H9 (cell line): ENCODE results near the gene CLIP3. TPM values are rescaled to one million over a fixed set of nuclear protein-coding genes. Genes with fewer than 3 reads are reported as not detected.

ENCODE experiments used
- DNase-seq: peaks from one replicate; pipeline ENCODE4 v3.0.0-alpha.2; 2017
- H2AFZ ChIP-seq: one replicate; pipeline ENCODE4 v1.6.1; 2013; ENCODE audit warnings: mild to moderate bottlenecking, low read length, control low read depth, moderate library complexity
- H2AK5ac ChIP-seq: 2 replicates; pipeline ENCODE4 v1.6.1; 2013; ENCODE audit warnings: low read length, control low read depth, mixed read lengths; ENCODE audit not compliant: insufficient read length
- H2BK120ac ChIP-seq: one replicate; pipeline ENCODE4 v1.6.1; 2013; ENCODE audit warnings: low read depth, mild to moderate bottlenecking, low read length, control low read depth, inconsistent platforms; ENCODE audit not compliant: poor library complexity, severe bottlenecking
- H2BK12ac ChIP-seq: 2 replicates; pipeline ENCODE4 v1.6.1; 2013; ENCODE audit warnings: low read length, control low read depth, mixed read lengths, low read depth; ENCODE audit not compliant: insufficient read length
- H2BK15ac ChIP-seq: 2 replicates; pipeline ENCODE4 v1.6.1; 2013; ENCODE audit warnings: low read depth, low read length, control low read depth
- H2BK20ac ChIP-seq: one replicate; pipeline ENCODE4 v1.6.1; 2013; ENCODE audit warnings: low read depth, mild to moderate bottlenecking, low read length, control low read depth, inconsistent platforms; ENCODE audit not compliant: poor library complexity, severe bottlenecking
- H2BK5ac ChIP-seq: 2 replicates; pipeline ENCODE4 v1.6.1; 2013; ENCODE audit warnings: low read length, control low read depth, mixed read lengths; ENCODE audit not compliant: insufficient read length
- H3K14ac ChIP-seq: 2 replicates; pipeline ENCODE4 v1.6.1; 2013; ENCODE audit warnings: low read length, control low read depth; ENCODE audit not compliant: insufficient read depth
- H3K18ac ChIP-seq: 2 replicates; pipeline ENCODE4 v1.6.1; 2013; ENCODE audit warnings: low read depth, mild to moderate bottlenecking, mixed read lengths, low read length, control low read depth; ENCODE audit not compliant: insufficient read length
- H3K23ac ChIP-seq: 2 replicates; pipeline ENCODE4 v1.6.1; 2013; ENCODE audit warnings: low read length, control low read depth, mixed read lengths, low read depth; ENCODE audit not compliant: insufficient read length
- H3K23me2 ChIP-seq: 2 replicates; pipeline ENCODE4 v1.6.1; 2013; ENCODE audit warnings: low read depth, mild to moderate bottlenecking, mixed read lengths, low read length, control low read depth; ENCODE audit not compliant: insufficient read length, poor library complexity, severe bottlenecking
- H3K27ac ChIP-seq: 2 replicates; pipeline ENCODE4 v1.5.1; 2013; ENCODE audit warnings: low read length, control low read depth, mixed read lengths, low read depth; ENCODE audit not compliant: insufficient read length
- H3K27me3 ChIP-seq: 2 replicates; pipeline ENCODE4 v1.6.1; 2013; ENCODE audit warnings: low read length, control low read depth, inconsistent platforms; ENCODE audit not compliant: insufficient read depth
- H3K4ac ChIP-seq: 2 replicates; pipeline ENCODE4 v1.6.1; 2013; ENCODE audit warnings: low read depth, mild to moderate bottlenecking, control low read depth, inconsistent platforms, low read length, moderate library complexity
- H3K4me1 ChIP-seq: 2 replicates; pipeline ENCODE4 v1.6.1; 2013; ENCODE audit warnings: low read length, control low read depth, inconsistent platforms; ENCODE audit not compliant: insufficient read depth
- H3K4me2 ChIP-seq: 2 replicates; pipeline ENCODE4 v1.6.1; 2013; ENCODE audit warnings: low read length, control low read depth, mixed read lengths; ENCODE audit not compliant: insufficient read length, insufficient read depth
- H3K56ac ChIP-seq: 2 replicates; pipeline ENCODE4 v1.6.1; 2013; ENCODE audit warnings: low read depth, mild to moderate bottlenecking, mixed read lengths, low read length, control low read depth; ENCODE audit not compliant: insufficient read length
- H3K79me1 ChIP-seq: 2 replicates; pipeline ENCODE4 v1.6.1; 2013; ENCODE audit warnings: low read depth, mild to moderate bottlenecking, moderate library complexity, low read length, control low read depth, inconsistent platforms; ENCODE audit not compliant: insufficient read depth, poor library complexity, severe bottlenecking
- H3K79me2 ChIP-seq: 2 replicates; pipeline ENCODE4 v1.6.1; 2013; ENCODE audit warnings: low read length, control low read depth, inconsistent platforms; ENCODE audit not compliant: insufficient read depth
- H3K9ac ChIP-seq: 2 replicates; pipeline ENCODE4 v1.6.1; 2013; ENCODE audit warnings: low read length, control low read depth, mixed read lengths; ENCODE audit not compliant: insufficient read length; ENCODE audit errors: extremely low read depth
- H3K9me3 ChIP-seq: one replicate; pipeline ENCODE4 v1.6.1; 2013; ENCODE audit warnings: low read depth, low read length, inconsistent platforms; ENCODE audit not compliant: control insufficient read depth
- H3T11ph ChIP-seq: one replicate; pipeline ENCODE4 v1.6.1; 2013; ENCODE audit warnings: mild to moderate bottlenecking, low read length, control low read depth, inconsistent platforms
- H4K20me1 ChIP-seq: one replicate; pipeline ENCODE4 v1.6.1; 2013; ENCODE audit not compliant: control insufficient read depth, insufficient read length, insufficient read depth
- H4K5ac ChIP-seq: 2 replicates; pipeline ENCODE4 v1.6.1; 2013; ENCODE audit warnings: low read depth, mild to moderate bottlenecking, mixed read lengths, low read length, control low read depth; ENCODE audit not compliant: insufficient read length
- H4K8ac ChIP-seq: replicated peaks from 2 replicates; pipeline ENCODE4 v1.6.1; 2013; ENCODE audit warnings: low read length, control low read depth, mixed read lengths, low read depth; ENCODE audit not compliant: insufficient read length
- H4K91ac ChIP-seq: 2 replicates; pipeline ENCODE4 v1.6.1; 2013; ENCODE audit warnings: low read depth, mild to moderate bottlenecking, moderate library complexity, mixed read lengths, low read length, control low read depth; ENCODE audit not compliant: insufficient read length
- H3K27ac Mint-ChIP-seq, 3 experiments: 2 replicates in 2 of 3; 3 replicates in 1 of 3; pipeline ENCODE4 v1.8.0; 2020 to 2021; ENCODE audit warnings: mixed read lengths in 3 of 3, mild to moderate bottlenecking in 1 of 3, moderate library complexity in 1 of 3
- H3K27me3 Mint-ChIP-seq: 2 replicates; pipeline ENCODE4 v1.8.0; 2021; ENCODE audit warnings: low read depth, mild to moderate bottlenecking, moderate library complexity, mixed read lengths
- H3K36me3 Mint-ChIP-seq, 3 experiments: 2 replicates in 2 of 3; 3 replicates in 1 of 3; pipeline ENCODE4 v1.8.0; 2020 to 2021; ENCODE audit warnings: low read depth in 3 of 3, mixed read lengths in 3 of 3; ENCODE audit not compliant: insufficient read depth in 1 of 3
- H3K4me1 Mint-ChIP-seq, 2 experiments: 2 replicates each; pipeline ENCODE4 v1.8.0; 2020; ENCODE audit warnings: mixed read lengths in 2 of 2
- H3K4me3 Mint-ChIP-seq, 2 experiments: 2 replicates in 1 of 2; 3 replicates in 1 of 2; pipeline ENCODE4 v1.8.0; 2020 to 2021; ENCODE audit warnings: mild to moderate bottlenecking in 2 of 2, mixed read lengths in 2 of 2, moderate library complexity in 1 of 2
- H3K9me3 Mint-ChIP-seq, 2 experiments: 2 replicates in 1 of 2; 3 replicates in 1 of 2; pipeline ENCODE4 v1.8.0; 2020; ENCODE audit warnings: mild to moderate bottlenecking in 2 of 2, mixed read lengths in 2 of 2, moderate library complexity in 1 of 2
- WGBS: extraction: QIAGEN DNeasy Blood & Tissue Kit; methylation state at CpG from one replicate; pipeline ENCODE4 v1.1.7; 2013; ENCODE audit warnings: missing lambda C conversion rate, low lambda C conversion rate, mixed read lengths; ENCODE audit not compliant: insufficient read length; ENCODE audit errors: extremely low coverage; 5-methylcytosine and 5-hydroxymethylcytosine counted together
- total RNA-seq: library from RNA; stranded (reverse); gene quantifications from 2 replicates; pipeline ENCODE4 v1.2.1, GENCODE V29; 2021
- TF ChIP-seq, protein P1 (sequence below): fragments of 200-600 bp; sonication (generic); conservative IDR thresholded peaks from 3 replicates; pipeline ENCODE4 v1.8.0; 2021; ENCODE audit warnings: antibody characterized with exemption, mild to moderate bottlenecking

Gene CLIP3
- total RNA-seq, 1 experiment from 2014 or later = 19.7 TPM

DNA sequence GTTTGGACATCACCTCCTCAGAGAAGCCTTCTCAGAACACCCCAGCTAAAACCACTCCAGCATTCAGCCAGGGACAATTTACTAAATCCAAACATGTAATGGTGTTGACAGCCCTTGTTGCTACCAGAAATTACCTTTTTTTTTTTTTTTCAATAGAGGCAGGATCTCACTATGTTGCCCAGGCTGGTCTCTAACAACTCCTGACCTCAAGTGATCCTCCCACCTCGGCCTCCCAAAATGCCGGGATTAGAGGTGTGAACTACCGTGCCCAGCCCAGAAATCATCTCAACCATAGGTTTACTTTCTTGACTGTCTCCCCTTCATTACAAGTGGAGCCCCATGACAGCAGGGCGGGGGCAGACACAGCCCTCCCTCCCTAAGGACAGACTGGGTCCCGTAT lies 9.2 kb downstream of the CLIP3 start:
- Histone ChIP-seq H3K23ac (no peak overlapping the region), H3K23me2 (no peaks in the 10 kb centered on the region), H2BK12ac (no peak overlapping the region), H2BK120ac (no peak overlapping the region), H4K5ac (no peak overlapping the region), H3K9ac (no peak overlapping the region), H3K27me3 (no peaks in the 10 kb centered on the region), H3K4me2 (no peak overlapping the region), H3K27ac (no peak overlapping the region), H3T11ph (no peak overlapping the region), H3K18ac (no peak overlapping the region), H2BK20ac (no peak overlapping the region), H3K9me3 (no peaks in the 10 kb centered on the region), H3K4ac (no peak overlapping the region), H2BK5ac (no peak overlapping the region), H4K20me1 (no peaks in the 10 kb centered on the region), H4K8ac (no peak overlapping the region), H3K56ac (no peak overlapping the region), H2AK5ac (no peak overlapping the region), H3K79me1 (no peaks in the 10 kb centered on the region), H3K4me1 (no peaks in the 10 kb centered on the region), H2AFZ (no peak overlapping the region), H4K91ac (no peak overlapping the region), H3K79me2 (no peaks in the 10 kb centered on the region), H2BK15ac (no peak overlapping the region), H3K14ac (no peak overlapping the region)
- Mint-ChIP-seq H3K4me1 (no peaks in the 10 kb centered on the region), H3K4me3 (no peak overlapping the region), H3K27ac (no peak overlapping the region; a peak in 1 of 7 replicates), H3K9me3 (no peaks in the 10 kb centered on the region; a peak in 1 of 5 replicates), H3K36me3 (peaks cover 11 to 51% (median 42%) of the 10 kb centered on the region in 3 experiments), H3K27me3 (no peaks in the 10 kb centered on the region; the same call in 1 of the 2 replicates)
- no peak for DNase-seq
- TF ChIP-seq, protein P1, sequence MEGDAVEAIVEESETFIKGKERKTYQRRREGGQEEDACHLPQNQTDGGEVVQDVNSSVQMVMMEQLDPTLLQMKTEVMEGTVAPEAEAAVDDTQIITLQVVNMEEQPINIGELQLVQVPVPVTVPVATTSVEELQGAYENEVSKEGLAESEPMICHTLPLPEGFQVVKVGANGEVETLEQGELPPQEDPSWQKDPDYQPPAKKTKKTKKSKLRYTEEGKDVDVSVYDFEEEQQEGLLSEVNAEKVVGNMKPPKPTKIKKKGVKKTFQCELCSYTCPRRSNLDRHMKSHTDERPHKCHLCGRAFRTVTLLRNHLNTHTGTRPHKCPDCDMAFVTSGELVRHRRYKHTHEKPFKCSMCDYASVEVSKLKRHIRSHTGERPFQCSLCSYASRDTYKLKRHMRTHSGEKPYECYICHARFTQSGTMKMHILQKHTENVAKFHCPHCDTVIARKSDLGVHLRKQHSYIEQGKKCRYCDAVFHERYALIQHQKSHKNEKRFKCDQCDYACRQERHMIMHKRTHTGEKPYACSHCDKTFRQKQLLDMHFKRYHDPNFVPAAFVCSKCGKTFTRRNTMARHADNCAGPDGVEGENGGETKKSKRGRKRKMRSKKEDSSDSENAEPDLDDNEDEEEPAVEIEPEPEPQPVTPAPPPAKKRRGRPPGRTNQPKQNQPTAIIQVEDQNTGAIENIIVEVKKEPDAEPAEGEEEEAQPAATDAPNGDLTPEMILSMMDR = no peak
- no CpG with 5 or more reads among the region's 5 CpGs for WGBS
